Cardiac septum (tissue), 1 donor: ENCODE data around the gene PPP2R3A. TPM values are rescaled to one million over a fixed set of nuclear protein-coding genes. Genes with fewer than 3 reads are reported as not detected.
A peak's percentile ranks its signal among the peaks of the same experiment; 100 is the strongest.
"Not testable (repeated sequence)": the region's sequence is repeated elsewhere in the genome, so short reads cannot be mapped to it uniquely, and the experiment has no call there.

Source experiments
- DNase-seq: peaks from one replicate; pipeline ENCODE4 v3.0.0-alpha.2; 2020; ENCODE audit warnings: low spot score
- intact Hi-C: fragments of 100-400 bp; cut with DNase I; formaldehyde crosslinking; loops from one replicate; pipeline ENCODE4 v1.14.0; 2022
- total RNA-seq: library from RNA; stranded (reverse); fragmentation: NEBNext Ultra II Directional; extraction: Animal tissue kit (Norgen Biotek cat#: 25700); gene quantifications from one replicate; pipeline ENCODE4 v1.2.1, GENCODE V29; 2021
- donor health status: DM: no; HTN: no; CAD: no.

PPP2R3A gene
- total RNA-seq, 1 donor from 2014 or later: 82.8 TPM

GRCh38 chr3:136181741-136182140 is 216.2 kb downstream of the PPP2R3A start:
- intact Hi-C loops: no loop called here
- no peak for DNase-seq

GRCh38 chr3:136184703-136185102 is 219.2 kb downstream of the PPP2R3A start:
- intact Hi-C loops: no loop called here
- no peak for DNase-seq

GRCh38 chr3:136186344-136186743 is 220.8 kb downstream of the PPP2R3A start:
- intact Hi-C loops: no loop called here
- no peak for DNase-seq

- no peak for DNase-seq
- intact Hi-C loops: no loop called here
Measured at GRCh38 chr3:136186846-136187245, 221.3 kb downstream of the PPP2R3A start.

GRCh38 chr3:136187868-136188267 is 222.3 kb downstream of the PPP2R3A start:
- no peak for DNase-seq
- intact Hi-C loops: no loop called here

GRCh38 chr3:136189043-136189442 is 223.5 kb downstream of the PPP2R3A start:
- intact Hi-C loops: no loop called here
- no peak for DNase-seq

- intact Hi-C loops: loop anchor here (10.0 kb wide), 1 partner anchor 45 kb away; no protein-coding TSS in a partner anchor
- no peak for DNase-seq
Measured at GRCh38 chr3:136189859-136190617, 224.5 kb downstream of the PPP2R3A start.

GRCh38 chr3:136192195-136192594 is 226.7 kb downstream of the PPP2R3A start:
- DNase-seq: not testable (repeated sequence)
- intact Hi-C loops: loop anchor here (10.0 kb wide), 1 partner anchor 47 kb away; no protein-coding TSS in a partner anchor

GRCh38 chr3:136192831-136193230 is 227.3 kb downstream of the PPP2R3A start:
- no peak for DNase-seq

GRCh38 chr3:136193278-136194054 is 227.9 kb downstream of the PPP2R3A start:
- intact Hi-C loops: loop anchor here (10.0 kb wide), 1 partner anchor 49 kb away; no protein-coding TSS in a partner anchor
- DNase-seq: no peak

More at GRCh38 chr3:136192831-136193230, 227.3 kb downstream of the PPP2R3A start:
- intact Hi-C loops: loop anchor here (10.0 kb wide), 1 partner anchor 48 kb away; no protein-coding TSS in a partner anchor

GRCh38 chr3:136194409-136195257 is 229.1 kb downstream of the PPP2R3A start:
- DNase-seq: peak; percentile 80
- intact Hi-C loops: loop anchor here (5.0 to 10.0 kb wide), 4 partner anchors 50 to 668 kb away; partner anchors contain the start of genes NCK1 and PPP2R3A

GRCh38 chr3:136195258-136196063 is 229.9 kb downstream of the PPP2R3A start:
- DNase-seq: peak; percentile 90
- intact Hi-C loops: loop anchor here (1.0 to 10.0 kb wide), 6 partner anchors 51 to 667 kb away; partner anchors contain the start of genes NCK1, PCCB, PPP2R3A and STAG1

GRCh38 chr3:136196064-136196400 is 230.5 kb downstream of the PPP2R3A start, which contains the start of gene MSL2:
Gene MSL2, minus strand, starts transcription at chr3:136196335. Its CDS starts 1,222 bp downstream, at chr3:136195113.
- intact Hi-C loops: loop anchor here (1.0 to 10.0 kb wide), 6 partner anchors 51 to 666 kb away; partner anchors contain the start of genes NCK1, PCCB, PPP2R3A and STAG1
- no peak for DNase-seq

- DNase-seq: peak; percentile 99
- intact Hi-C loops: loop anchor here (1.0 to 10.0 kb wide), 6 partner anchors 52 to 666 kb away; partner anchors contain the start of genes NCK1, PCCB, PPP2R3A and STAG1
Measured at GRCh38 chr3:136196401-136197158, 231.1 kb downstream of the PPP2R3A start.

GRCh38 chr3:136197159-136197793 is 231.7 kb downstream of the PPP2R3A start:
- intact Hi-C loops: loop anchor here (5.0 to 10.0 kb wide), 4 partner anchors 52 to 665 kb away; partner anchors contain the start of genes NCK1 and PPP2R3A
- no peak for DNase-seq
